ENCODE measurements around the gene ZNF823. TPM values are rescaled to one million over a fixed set of nuclear protein-coding genes. Genes with fewer than 3 reads are reported as not detected.

Gene ZNF823
- total and polyA plus RNA-seq, 9 of the 15 experiments (the other 6 are each of a cell fraction or from before 2014, with no cell fraction given): 4.0 to 13.4 (median 6.1) TPM

- TF ChIP-seq E4F1 (CRISPR knock-in tag; IDR thresholded peaks at IDR 0.05; ENCODE audit: borderline replicate concordance): no peak
- no peak for TF ChIP-seq GABPB2 (CRISPR knock-in tag; conservative IDR thresholded peaks at IDR 0.05)
- no peak for TF ChIP-seq FIP1L1 (IDR thresholded peaks at IDR 0.05; ENCODE audit: low read depth, low read length, poor library complexity, severe bottlenecking)
- no peak for TF ChIP-seq ZNF311 (CRISPR knock-in tag; IDR thresholded peaks at IDR 0.05)
- 0 out of 2 replicates have a peak, but pooled peaks have one; percentile 65 for TF ChIP-seq NBN (IDR thresholded peaks at IDR 0.05; ENCODE audit: low read depth)
- no peak for TF ChIP-seq ELF1 (tag; IDR thresholded peaks at IDR 0.05)
- no peak for TF ChIP-seq ZNF764 (CRISPR knock-in tag; IDR thresholded peaks at IDR 0.05; ENCODE audit: low read depth)
- 0 out of 2 replicates have a peak, but pooled peaks have one; percentile 23 for TF ChIP-seq RUNX1 (IDR thresholded peaks at IDR 0.05; ENCODE audit: low read depth)
- TF ChIP-seq HNRNPL (IDR thresholded peaks at IDR 0.05; ENCODE audit: low read depth, low read length): no peak
- no peak for TF ChIP-seq NCOA2 (IDR thresholded peaks at IDR 0.05; ENCODE audit: partially characterized antibody in 2 of 2)
- no peak for TF ChIP-seq ZNF41 (CRISPR knock-in tag; conservative IDR thresholded peaks at IDR 0.05)
- TF ChIP-seq BCOR (IDR thresholded peaks at IDR 0.05): peak; percentile 70
- TF ChIP-seq TFAM (CRISPR knock-in tag; conservative IDR thresholded peaks at IDR 0.05): no peak
- TF ChIP-seq THRAP3 (IDR thresholded peaks at IDR 0.05; ENCODE audit: borderline replicate concordance): no peak
- TF ChIP-seq IFI16 (CRISPR knock-in tag; IDR thresholded peaks at IDR 0.05): no peak
- TF ChIP-seq PATZ1 (CRISPR knock-in tag; IDR thresholded peaks at IDR 0.05; ENCODE audit: borderline replicate concordance): no peak
- peak; percentile 19 for TF ChIP-seq PCBP1 (IDR thresholded peaks at IDR 0.05; ENCODE audit: low read depth, low read length, poor library complexity, severe bottlenecking)
- TF ChIP-seq SMAD2 (IDR thresholded peaks at IDR 0.05; ENCODE audit: low read depth, low read length): no peak
- TF ChIP-seq E2F3 (CRISPR knock-in tag; IDR thresholded peaks at IDR 0.05): no peak
- no peak for TF ChIP-seq ZC3H8 (IDR thresholded peaks at IDR 0.05)
- TF ChIP-seq ASH1L (IDR thresholded peaks at IDR 0.05; ENCODE audit: borderline replicate concordance, low read depth, partially characterized antibody): peak; percentile 30
- TF ChIP-seq ZFP91 (CRISPR knock-in tag; IDR thresholded peaks at IDR 0.05): no peak
- TF ChIP-seq ZNF584 (CRISPR knock-in tag; IDR thresholded peaks at IDR 0.05; ENCODE audit: low read depth): no peak
Measured at GRCh38 chr19:11766597-11767591, 28.1 kb upstream of the ZNF823 start, which contains the start of gene ZNF441 (continued).

Measured in K562 (cell line).